Muscle layer of duodenum (tissue), 2 donors: ENCODE data around the gene ASTL.
"Not testable (repeated sequence)": the region's sequence is repeated elsewhere in the genome, so short reads cannot be mapped to it uniquely, and the experiment has no call there.

Experiments used
- H3K27ac ChIP-seq: one replicate; pipeline ENCODE4 v1.7.0; 2013; ENCODE audit warnings: mild to moderate bottlenecking, low read length
- H3K27me3 ChIP-seq: one replicate; pipeline ENCODE4 v1.7.0; 2013; ENCODE audit warnings: low read depth, mild to moderate bottlenecking, control low read depth, low read length
- H3K36me3 ChIP-seq, 2 donors: one replicate each; pipeline ENCODE4 v1.7.0; 2013; ENCODE audit warnings: low read length in 2 of 2, control low read depth in 1 of 2, mild to moderate bottlenecking in 1 of 2; ENCODE audit not compliant: insufficient read depth in 2 of 2, control insufficient read depth in 1 of 2
- H3K4me1 ChIP-seq, 2 donors: one replicate each; pipeline ENCODE4 v1.7.0; 2013; ENCODE audit warnings: low read length in 2 of 2, mild to moderate bottlenecking in 2 of 2, control low read depth in 1 of 2, moderate library complexity in 1 of 2; ENCODE audit not compliant: insufficient read depth in 2 of 2, control insufficient read depth in 1 of 2
- H3K4me3 ChIP-seq, 2 donors: one replicate each; pipeline ENCODE4 v1.7.0; 2013; ENCODE audit warnings: low read length in 2 of 2, low read depth in 1 of 2, mild to moderate bottlenecking in 1 of 2
- H3K9me3 ChIP-seq, 2 donors: one replicate each; pipeline ENCODE4 v1.7.0; 2013; ENCODE audit warnings: low read length in 2 of 2, control low read depth in 1 of 2, mild to moderate bottlenecking in 1 of 2; ENCODE audit not compliant: control insufficient read depth in 1 of 2
- donor health status: healthy.

ASTL gene

DNA sequence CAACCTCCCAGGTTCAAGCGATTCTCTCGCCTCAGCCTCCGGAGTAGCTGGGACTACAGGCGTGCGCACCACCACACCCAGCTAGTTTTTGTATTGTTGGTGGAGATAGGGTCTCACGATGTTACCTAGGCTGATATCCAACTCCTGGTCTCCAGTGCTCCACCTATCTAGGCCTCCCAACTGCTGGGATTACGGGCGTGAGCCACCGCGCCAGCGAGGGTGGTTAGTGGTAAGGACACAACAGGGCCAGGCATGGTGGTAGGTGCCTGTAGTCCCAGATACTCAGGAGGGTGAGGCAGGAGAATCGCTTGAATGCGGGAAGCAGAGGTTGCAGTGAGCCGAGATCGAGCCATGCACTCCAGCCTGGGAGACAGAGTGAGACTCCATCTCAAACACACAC, 33.5 kb upstream of the ASTL start:
- Histone ChIP-seq H3K27ac (no peak overlapping the region), H3K36me3 (no peaks in the 10 kb centered on the region), H3K27me3 (no peaks in the 10 kb centered on the region), H3K4me1 (no peaks in the 10 kb centered on the region), H3K4me3 (no peak overlapping the region), H3K9me3 (peaks cover 0 to 3% of the 10 kb centered on the region in 2 donors)

DNA sequence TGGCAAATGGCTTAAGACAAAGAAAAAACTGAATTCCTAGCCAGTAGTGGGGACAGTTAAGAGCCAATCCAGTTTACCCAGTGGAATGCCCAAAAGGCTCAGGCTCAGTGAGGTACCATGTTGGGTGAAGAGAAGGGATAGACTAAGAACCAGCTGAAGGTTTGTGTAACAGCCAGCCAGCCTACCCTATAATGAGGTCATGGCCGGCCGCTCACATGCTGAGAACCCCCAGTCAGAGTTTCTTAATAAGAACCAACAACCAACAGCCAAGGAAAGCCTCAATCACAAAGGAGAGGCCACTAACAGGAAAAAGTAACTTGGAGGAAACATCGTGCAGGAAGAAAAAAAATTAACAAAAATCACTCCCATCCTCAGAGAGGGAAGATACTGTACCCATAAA, 32.3 kb upstream of the ASTL start:
- no peak overlapping the region for H3K27ac ChIP-seq
- H3K9me3 ChIP-seq, result peaks cover 0 to 3% of the 10 kb centered on the region in 2 donors
- no peak overlapping the region for H3K4me3 ChIP-seq
- H3K4me1 ChIP-seq, result no peaks in the 10 kb centered on the region
- no peaks in the 10 kb centered on the region for H3K27me3 ChIP-seq
- H3K36me3 ChIP-seq, result no peaks in the 10 kb centered on the region

DNA sequence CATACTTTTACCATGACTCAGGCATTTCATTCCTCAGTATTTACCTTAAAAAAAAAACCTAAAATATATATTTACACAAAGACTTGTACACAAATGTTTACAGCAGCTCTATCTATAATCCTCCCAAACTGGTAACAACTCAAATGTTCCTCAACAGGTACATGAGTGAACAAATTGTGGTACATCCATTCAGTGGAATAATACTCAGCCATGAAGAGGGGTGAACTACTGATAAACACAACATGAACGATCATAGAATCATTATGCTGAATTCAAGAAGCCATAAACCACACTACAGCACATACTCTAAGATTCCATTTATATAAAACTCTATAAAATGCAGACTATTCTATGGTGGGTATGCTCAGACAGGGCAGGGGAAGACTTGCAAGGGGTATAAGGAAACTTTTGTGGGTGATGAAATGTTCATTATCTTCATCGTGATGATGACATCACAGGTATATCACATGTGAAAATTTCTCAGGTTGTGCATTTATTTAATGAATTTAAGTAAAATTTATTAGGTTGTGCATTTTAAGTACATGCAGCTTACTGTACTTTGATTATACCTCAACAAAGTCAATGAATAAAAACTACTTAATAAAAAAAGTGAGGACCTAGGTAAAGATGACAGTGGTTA, 31.7 kb upstream of the ASTL start:
- Histone ChIP-seq H3K9me3 (peaks cover 0 to 3% of the 10 kb centered on the region in 2 donors), H3K27me3 (no peaks in the 10 kb centered on the region), H3K36me3 (no peaks in the 10 kb centered on the region), H3K4me1 (no peaks in the 10 kb centered on the region), H3K4me3 (no peak overlapping the region), H3K27ac (no peak overlapping the region)

DNA sequence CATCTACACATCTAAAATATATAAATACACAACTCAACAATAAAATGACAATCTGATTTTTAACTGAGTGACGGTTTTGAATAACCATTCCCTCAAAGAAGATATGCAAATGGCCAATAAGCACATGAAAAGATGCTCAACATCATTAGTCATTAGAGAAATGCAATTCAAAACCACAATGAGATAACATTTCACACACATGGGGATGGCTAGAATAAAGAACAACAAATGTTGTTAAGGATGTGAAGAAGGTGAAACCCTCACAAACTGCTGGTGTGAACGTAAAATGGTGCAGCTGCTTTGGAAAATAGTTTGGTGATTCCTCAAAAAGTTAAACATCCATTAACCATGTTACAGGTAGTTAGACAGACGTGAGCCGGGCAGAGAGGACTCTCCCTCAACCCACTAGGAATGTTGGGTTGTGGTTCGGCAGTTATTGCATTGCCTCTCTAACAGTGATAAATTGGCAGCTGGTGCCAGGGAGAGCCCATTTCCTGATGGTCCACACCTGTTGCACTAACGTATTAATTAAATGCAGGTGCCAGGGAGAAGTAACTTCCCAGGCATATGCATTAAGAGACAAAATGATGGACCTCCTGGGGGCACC, 29.2 kb upstream of the ASTL start:
- Histone ChIP-seq H3K36me3 (no peaks in the 10 kb centered on the region), H3K4me1 (no peaks in the 10 kb centered on the region), H3K4me3 (no peak overlapping the region), H3K9me3 (peaks cover 0 to 3% of the 10 kb centered on the region in 2 donors), H3K27ac (no peak overlapping the region), H3K27me3 (no peaks in the 10 kb centered on the region)

DNA sequence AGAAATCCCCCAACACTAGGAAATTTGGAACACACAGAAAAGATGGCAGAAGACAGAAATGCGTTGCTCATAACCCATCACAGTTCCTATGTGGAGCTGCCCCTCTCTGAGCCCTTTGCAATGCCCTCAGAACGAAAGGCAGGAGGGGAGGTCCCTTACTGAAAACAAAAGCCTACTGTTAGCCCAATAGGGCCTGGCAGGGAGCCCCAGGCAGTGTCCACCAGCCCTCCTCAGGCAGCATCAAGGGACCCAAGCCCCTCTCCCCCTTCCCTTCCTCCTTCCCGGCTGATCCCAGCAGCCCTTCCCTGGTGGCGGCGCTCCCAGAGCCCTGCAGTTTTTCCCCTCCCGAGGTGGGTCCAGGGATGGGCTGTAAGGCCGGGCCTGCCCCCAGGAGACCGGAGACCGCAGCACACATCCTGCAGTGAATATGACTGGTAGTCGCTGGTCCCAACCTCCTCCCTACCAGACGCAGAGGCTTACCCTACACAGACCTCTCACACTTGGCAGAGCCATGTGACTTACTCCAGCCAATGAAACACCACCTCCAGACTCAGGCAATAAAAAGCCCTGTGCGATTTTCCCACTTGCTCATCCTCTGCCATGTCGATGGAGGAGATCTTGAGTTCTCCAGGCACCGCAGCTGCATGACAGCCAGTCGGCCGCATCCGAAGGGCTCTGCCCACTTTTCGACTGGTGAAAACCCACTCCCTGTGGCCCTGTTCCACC, 26.3 kb upstream of the ASTL start:
- H3K27ac ChIP-seq, result no peak overlapping the region
- H3K4me1 ChIP-seq, result no peaks in the 10 kb centered on the region
- no peak overlapping the region for H3K4me3 ChIP-seq

DNA sequence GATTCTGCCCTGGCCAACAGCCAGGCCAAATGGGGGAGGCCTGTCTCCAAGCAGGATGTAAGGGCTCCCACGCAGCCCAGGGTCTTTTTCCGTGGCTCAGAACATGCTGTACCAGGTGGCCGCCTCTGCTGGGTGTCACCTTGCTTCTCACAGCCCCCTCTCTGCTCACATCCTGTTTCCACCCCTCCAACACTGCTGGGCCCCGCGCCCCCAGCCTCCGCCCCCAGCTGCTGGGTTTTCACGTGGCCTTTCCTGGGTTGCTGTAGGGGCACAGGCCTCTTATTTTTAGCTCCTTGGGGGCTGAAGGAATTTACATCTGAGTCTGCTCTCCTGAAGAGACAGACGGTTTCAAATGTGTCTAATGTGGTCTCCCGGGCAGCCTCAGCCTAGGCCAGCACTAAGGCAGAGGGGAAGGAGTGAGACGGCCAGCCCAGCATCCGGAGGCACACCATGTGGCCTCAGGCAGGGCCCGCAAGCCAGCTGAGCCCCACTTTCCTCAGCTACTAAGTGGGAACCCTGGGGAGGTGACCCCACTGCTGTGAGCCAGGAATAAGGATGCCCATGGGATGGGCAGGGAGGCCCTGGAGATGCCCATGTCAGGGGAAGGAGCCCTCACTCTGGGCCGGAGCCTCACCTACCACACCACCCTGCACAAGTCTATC, 25.6 kb upstream of the ASTL start:
- H3K27ac ChIP-seq, result no peak overlapping the region
- H3K9me3 ChIP-seq, result peaks cover 0 to 3% of the 10 kb centered on the region in 2 donors
- no peaks in the 10 kb centered on the region for H3K36me3 ChIP-seq
- H3K4me1 ChIP-seq, result no peaks in the 10 kb centered on the region
- no peak overlapping the region for H3K4me3 ChIP-seq
- H3K27me3 ChIP-seq, result no peaks in the 10 kb centered on the region

More for the DNA sequence above, 26.3 kb upstream of the ASTL start:
- no peaks in the 10 kb centered on the region for H3K27me3 ChIP-seq
- H3K36me3 ChIP-seq, result no peaks in the 10 kb centered on the region
- peaks cover 0 to 3% of the 10 kb centered on the region in 2 donors for H3K9me3 ChIP-seq

DNA sequence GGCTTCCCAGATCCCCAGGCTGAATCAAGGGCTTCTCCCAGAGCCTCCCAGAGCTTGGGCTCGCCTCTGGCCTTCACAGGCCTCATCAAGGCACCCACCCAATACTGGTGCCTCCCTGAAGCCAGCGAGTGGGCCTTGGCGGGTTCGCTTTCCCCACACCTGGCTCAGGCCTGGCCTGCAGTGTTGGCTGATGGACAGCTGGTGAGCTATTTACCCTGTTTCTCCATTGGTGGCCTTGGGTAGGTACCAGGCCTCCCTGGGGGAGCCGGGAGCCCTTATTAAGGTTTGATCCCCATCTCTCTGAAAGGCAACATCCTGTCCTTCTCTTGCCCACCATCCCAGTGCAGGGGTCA, 25.1 kb upstream of the ASTL start:
- H3K36me3 ChIP-seq, result no peaks in the 10 kb centered on the region
- H3K27ac ChIP-seq, result no peak overlapping the region
- H3K4me3 ChIP-seq, result no peak overlapping the region
- H3K4me1 ChIP-seq, result no peaks in the 10 kb centered on the region
- no peaks in the 10 kb centered on the region for H3K27me3 ChIP-seq
- H3K9me3 ChIP-seq, result peaks cover 0 to 3% of the 10 kb centered on the region in 2 donors

DNA sequence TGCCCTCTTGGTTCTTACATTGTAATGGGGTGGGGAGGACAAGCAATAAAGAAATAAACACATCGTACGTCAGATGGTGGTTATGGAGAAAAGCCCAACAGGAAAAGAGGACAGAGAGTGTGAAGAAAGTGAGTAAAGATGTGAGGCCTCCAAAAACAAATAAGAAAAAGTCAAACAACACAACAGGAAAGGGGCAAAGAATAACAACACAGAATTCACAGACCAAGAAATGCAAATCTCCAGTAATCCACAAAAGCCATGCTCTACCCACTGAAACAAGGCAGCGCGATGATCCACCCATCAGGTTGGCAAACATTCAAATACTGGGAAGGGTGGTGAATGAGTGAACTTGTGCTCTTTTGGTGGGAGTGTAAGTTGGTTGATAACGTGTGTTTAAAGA, 23.6 kb upstream of the ASTL start:
- H3K4me1 ChIP-seq, result no peaks in the 10 kb centered on the region
- peaks cover 0 to 3% of the 10 kb centered on the region in 2 donors for H3K9me3 ChIP-seq
- no peak overlapping the region for H3K27ac ChIP-seq
- no peaks in the 10 kb centered on the region for H3K27me3 ChIP-seq
- no peaks in the 10 kb centered on the region for H3K36me3 ChIP-seq
- no peak overlapping the region for H3K4me3 ChIP-seq

DNA sequence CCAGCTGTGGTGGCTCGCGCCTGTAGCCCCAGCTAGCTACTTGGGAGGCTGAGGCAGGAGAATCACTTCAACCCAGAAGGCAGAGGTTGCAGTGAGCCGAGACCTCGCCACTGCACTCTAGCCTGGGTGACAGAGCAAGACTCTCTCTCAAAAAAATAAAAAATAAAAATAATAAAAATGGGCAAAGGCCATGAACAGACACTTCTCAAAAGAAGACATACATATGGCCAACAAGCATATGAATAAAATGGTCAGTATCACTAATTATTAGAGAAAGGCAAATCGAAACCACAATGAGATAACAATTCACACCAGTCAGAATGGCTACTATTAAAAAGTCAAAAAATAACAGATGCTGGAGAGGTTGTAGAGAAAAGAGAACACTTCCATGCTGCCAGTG, 22.1 kb upstream of the ASTL start:
- H3K27ac ChIP-seq, H3K4me1 ChIP-seq, H3K27me3 ChIP-seq, H3K36me3 ChIP-seq, H3K9me3 ChIP-seq, H3K4me3 ChIP-seq: not testable (repeated sequence)

DNA sequence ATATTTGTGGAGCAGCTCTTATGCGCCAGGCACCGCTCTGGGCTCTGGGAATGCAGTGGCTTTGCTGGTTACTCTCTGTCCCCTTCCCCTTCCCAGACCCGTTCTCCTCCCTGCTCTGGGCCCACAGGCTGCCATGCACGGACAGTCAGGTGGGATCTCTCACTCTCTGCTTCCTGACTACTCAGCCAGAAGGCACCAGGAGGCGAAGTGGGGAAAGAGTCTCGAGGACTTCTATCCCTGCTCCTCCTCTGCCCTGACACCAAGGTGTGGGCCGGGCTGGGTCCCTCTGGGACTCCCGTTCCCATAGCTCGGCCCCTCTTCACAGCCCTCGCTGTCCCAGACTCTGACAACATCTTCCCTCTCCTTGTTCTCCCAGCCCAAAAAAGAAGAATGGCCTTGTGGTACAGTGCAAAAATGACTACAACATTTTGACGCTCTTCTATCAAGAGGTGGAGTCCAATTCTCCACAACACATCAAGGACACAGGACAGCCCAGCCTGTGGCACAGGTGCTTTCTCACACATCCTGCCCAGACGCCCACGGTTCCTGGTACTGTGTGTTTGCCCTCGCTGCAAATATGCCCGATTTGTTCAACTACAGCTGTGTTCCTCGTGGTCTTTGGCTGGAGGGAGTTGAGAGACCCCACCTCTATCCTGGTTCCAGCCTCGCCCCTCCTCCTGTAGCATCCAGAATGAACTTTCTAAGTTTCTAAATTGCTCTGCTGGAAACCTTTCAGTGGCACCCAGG, 21.0 kb upstream of the ASTL start:
- no peaks in the 10 kb centered on the region for H3K4me1 ChIP-seq
- H3K27me3 ChIP-seq, result no peaks in the 10 kb centered on the region
- H3K27ac ChIP-seq, result no peak overlapping the region
- H3K9me3 ChIP-seq, result peaks cover 0 to 3% of the 10 kb centered on the region in 2 donors
- no peaks in the 10 kb centered on the region for H3K36me3 ChIP-seq
- no peak overlapping the region for H3K4me3 ChIP-seq

DNA sequence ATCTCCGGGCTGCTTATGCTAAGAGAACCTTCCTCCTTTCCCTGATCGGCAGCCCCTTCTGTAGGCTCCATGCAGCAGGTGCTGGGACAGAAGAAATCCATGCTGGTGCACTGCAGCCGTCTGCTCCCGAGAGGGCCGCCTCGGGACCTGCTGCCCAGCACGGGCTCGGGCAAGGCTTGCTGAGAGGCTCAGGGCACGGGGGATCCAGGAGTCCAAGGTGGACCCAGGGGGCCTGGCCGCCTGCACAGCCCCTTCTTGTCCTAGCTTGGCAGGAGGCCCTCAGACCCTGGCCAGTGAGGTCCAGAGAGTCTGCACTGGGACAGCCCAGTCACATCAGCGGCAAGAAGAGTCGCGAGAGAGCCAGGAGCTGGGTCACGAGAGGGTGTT, 20.2 kb upstream of the ASTL start:
- no peaks in the 10 kb centered on the region for H3K36me3 ChIP-seq
- H3K4me1 ChIP-seq, result no peaks in the 10 kb centered on the region
- no peak overlapping the region for H3K27ac ChIP-seq
- peaks cover 0 to 3% of the 10 kb centered on the region in 2 donors for H3K9me3 ChIP-seq
- H3K27me3 ChIP-seq, result no peaks in the 10 kb centered on the region
- H3K4me3 ChIP-seq, result no peak overlapping the region
